Stimulated activated naive CD8-positive, alpha-beta T cell treated with anti-CD3 and anti-CD28 coated beads, Interleukin-15, amount 100 ng/mL, for 72 hours (primary cell): ENCODE results near the gene NEDD4L.

Experiments
- ATAC-seq: fragments of 150-1000 bp; cut with Tn5 transposase; 2 replicates; pipeline ENCODE4 v1.10.0; 2021; ENCODE audit warnings: mild to moderate bottlenecking, moderate library complexity
- DNase-seq, 2 donors: peaks; one replicate each; pipeline ENCODE4 v3.0.0; 2021 to 2022
- H3K27ac Mint-ChIP-seq, 2 donors: one replicate each; pipeline ENCODE4 v1.8.0; 2022; ENCODE audit warnings: mild to moderate bottlenecking in 2 of 2, mixed read lengths in 2 of 2, moderate library complexity in 2 of 2
- H3K27me3 Mint-ChIP-seq: one replicate; pipeline ENCODE4 v1.8.0; 2022; ENCODE audit warnings: mixed read lengths
- H3K4me1 Mint-ChIP-seq: one replicate; pipeline ENCODE4 v1.8.0; 2022; ENCODE audit warnings: mild to moderate bottlenecking, mixed read lengths
- H3K4me3 Mint-ChIP-seq, 2 donors: one replicate each; pipeline ENCODE4 v1.8.0; 2022; ENCODE audit warnings: mild to moderate bottlenecking in 2 of 2, mixed read lengths in 2 of 2, moderate library complexity in 1 of 2
- H3K9me3 Mint-ChIP-seq, 2 donors: one replicate each; pipeline ENCODE4 v1.8.0; 2022; ENCODE audit warnings: mixed read lengths in 2 of 2

The NEDD4L gene

DNA sequence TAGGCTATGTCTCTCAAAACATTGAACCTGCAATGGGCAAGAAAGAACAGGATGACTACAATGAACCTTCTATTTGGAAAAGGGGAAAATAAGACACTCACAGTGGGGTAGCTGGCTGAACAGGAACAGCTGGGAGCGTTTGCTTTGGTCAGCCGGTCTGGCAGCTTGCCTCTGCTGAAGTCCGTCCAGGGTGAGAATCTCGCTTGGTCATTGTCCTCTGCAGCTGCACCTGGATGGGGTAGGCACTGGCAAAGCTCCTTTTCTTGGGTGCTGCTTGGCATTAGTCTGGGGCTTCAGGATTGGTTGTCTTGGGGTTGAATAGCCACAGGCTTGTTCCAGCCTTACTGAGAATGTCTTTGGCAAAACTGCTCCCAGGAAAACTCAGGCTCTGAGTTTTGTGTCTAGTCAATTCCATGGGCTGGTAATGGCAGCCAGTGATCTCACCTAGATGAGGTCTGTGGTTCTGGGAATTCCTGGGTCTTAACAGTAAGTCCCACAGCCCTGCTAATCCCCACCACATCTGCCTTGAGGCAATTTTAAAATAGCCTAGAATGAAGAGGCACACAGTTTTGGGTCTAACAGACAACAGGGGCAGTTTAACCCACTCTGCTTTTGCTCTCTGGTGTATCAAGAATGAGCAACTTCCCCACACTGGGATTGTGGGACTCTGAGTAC lies 13.4 kb downstream of the NEDD4L start:
- no peak for DNase-seq
- H3K4me1 Mint-ChIP-seq = peaks cover 8% of the 10 kb centered on the region
- ATAC-seq = no peak
- H3K27me3 Mint-ChIP-seq = no peaks in the 10 kb centered on the region
- no peak overlapping the region for H3K4me3 Mint-ChIP-seq
- H3K9me3 Mint-ChIP-seq = no peaks in the 10 kb centered on the region
- no peak overlapping the region for H3K27ac Mint-ChIP-seq

DNA sequence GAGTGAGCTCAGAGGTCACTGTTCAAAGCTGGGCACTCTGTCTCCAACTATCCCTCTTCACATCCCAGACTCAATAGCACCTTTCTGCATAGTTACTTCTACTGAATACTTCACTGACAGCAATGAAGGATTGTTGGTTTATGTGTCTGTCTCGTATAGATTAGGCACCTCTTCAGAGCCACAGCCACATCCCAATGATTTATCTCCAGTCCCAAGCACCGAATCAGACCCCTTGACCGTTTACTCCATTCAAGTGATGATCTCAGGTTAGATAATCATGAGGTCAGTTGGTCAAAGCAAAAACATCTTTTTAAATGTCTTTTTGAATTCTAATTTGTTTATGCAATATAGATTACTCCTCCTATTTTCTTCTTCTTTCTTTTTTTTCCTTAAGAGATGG lies 14.7 kb downstream of the NEDD4L start:
- Mint-ChIP-seq H3K27ac (no peak overlapping the region), H3K4me3 (no peak overlapping the region), H3K4me1 (peaks cover 8% of the 10 kb centered on the region), H3K27me3 (no peaks in the 10 kb centered on the region), H3K9me3 (no peaks in the 10 kb centered on the region)
- ATAC-seq = no peak
- no peak for DNase-seq

DNA sequence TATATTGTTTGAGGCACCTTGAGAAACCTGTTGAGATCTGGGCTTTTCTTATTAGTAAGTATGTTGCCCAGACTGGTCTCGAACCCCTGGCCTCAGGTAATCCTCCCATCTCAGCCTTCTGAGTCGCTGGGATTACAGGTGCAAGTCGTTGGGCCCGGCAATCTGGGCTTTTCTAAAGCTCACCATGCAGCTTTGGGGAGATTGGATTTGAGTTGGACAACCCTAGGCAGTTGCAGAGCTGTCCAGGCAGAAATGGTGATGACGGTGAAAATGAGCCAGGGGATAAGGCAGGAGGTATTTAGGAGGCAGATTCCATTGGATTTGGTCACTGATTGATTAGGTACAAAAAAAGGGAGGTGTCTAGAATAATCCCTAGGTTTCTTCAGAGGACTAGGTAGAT lies 16.2 kb downstream of the NEDD4L start:
- H3K27ac Mint-ChIP-seq = no peak overlapping the region
- peaks cover 8% of the 10 kb centered on the region for H3K4me1 Mint-ChIP-seq
- ATAC-seq (no peak), DNase-seq (no peak)
- H3K4me3 Mint-ChIP-seq = no peak overlapping the region
- no peaks in the 10 kb centered on the region for H3K9me3 Mint-ChIP-seq
- no peaks in the 10 kb centered on the region for H3K27me3 Mint-ChIP-seq

DNA sequence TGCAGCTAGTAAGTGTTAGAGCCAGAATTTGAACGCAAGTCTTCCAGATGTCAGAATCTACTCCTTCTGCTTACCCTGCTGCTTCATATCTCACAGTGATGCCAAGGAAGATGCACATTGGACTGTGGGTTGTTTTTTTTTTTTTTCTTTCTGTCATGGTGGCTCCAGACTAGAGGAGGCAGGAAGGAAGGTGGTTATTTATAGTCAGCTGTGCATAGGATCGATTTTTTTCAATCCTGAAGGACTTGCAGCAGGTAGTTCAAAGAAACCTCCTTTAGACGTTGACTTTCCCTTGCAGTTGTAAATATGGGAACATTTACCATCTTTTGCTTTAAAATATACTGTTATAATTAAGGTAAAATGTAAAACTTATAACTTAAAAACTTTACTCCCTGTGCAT lies 17.3 kb downstream of the NEDD4L start:
- Mint-ChIP-seq H3K4me3 (no peak overlapping the region), H3K4me1 (peaks cover 8% of the 10 kb centered on the region), H3K9me3 (no peaks in the 10 kb centered on the region), H3K27me3 (no peaks in the 10 kb centered on the region), H3K27ac (no peak overlapping the region)
- ATAC-seq (no peak), DNase-seq (no peak)

DNA sequence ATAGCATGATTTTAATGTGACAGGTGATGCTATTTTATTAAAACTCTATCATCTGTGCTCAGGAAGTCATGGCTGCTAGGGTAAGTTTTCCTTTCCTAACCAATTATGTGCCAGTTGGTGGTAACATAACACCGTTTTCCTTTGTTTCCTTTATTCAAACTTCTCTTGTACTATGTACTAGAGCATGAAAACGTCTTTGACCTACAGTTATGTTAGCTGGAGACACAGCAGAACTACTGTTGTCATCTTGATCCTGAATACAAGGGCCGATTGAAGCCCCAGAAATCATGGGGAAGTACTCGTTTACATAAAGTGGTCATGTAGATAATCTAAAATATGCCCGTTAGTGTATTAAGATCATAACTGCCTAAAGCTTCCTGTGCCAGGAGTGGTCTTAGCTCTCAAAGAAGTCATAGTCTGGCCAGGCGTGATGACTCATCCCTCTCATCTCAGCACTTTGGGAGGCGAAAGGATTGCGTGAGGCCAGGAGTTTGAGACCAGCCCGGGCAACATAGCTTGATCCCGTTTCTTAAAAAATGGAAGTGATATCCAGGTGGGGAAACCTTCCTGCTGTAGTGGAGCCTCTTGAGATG lies 20.5 kb downstream of the NEDD4L start:
- DNase-seq = no peak
- Mint-ChIP-seq H3K4me3 (no peak overlapping the region), H3K27me3 (peaks cover 8% of the 10 kb centered on the region), H3K4me1 (no peaks in the 10 kb centered on the region), H3K27ac (no peak overlapping the region), H3K9me3 (no peaks in the 10 kb centered on the region)
- ATAC-seq = no peak

DNA sequence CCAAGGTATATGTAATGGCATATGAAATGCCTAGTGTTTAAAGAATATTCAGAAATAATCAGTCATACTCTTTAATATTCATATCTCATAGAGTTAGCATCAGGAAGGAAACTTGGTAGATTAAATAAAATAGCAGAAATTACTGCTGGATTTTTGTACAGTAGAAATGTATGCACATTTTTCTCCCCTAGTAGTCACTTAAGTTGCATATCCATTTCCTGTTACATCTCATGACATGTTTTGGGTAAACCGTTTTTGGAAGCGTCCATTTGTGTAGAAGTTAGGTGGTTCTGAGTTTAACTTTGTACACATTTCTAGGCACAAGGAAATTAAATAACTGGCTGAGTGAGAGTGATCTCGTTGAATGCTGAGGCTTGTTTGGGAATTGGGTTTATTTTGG lies 21.9 kb downstream of the NEDD4L start:
- Mint-ChIP-seq H3K9me3 (no peaks in the 10 kb centered on the region), H3K4me3 (no peak overlapping the region), H3K27me3 (peaks cover 8% of the 10 kb centered on the region), H3K4me1 (no peaks in the 10 kb centered on the region), H3K27ac (no peak overlapping the region)
- ATAC-seq (no peak), DNase-seq (no peak)

DNA sequence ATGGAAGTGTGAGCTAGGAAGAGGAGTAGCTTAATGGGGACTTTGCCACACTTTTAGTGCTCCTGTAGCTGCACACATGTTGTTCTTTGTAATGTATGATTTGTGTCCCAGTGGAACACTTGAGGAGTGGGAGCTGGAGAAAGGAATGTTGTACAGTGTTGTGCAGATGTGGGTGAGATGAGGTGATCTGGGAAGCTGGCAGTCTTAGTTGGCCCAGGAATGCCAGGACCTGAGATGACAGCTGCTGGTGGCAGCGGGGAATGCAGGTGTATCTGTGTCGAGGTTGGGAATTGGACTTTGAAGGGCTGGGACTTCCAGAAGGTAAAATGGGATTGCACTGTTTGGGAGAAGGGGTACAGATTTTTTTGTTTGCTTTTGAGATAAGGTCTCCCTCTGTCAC lies 23.6 kb downstream of the NEDD4L start:
- Mint-ChIP-seq H3K9me3 (no peaks in the 10 kb centered on the region), H3K27me3 (peaks cover 8% of the 10 kb centered on the region), H3K27ac (no peak overlapping the region), H3K4me1 (no peaks in the 10 kb centered on the region), H3K4me3 (no peak overlapping the region)
- DNase-seq = no peak
- no peak for ATAC-seq

DNA sequence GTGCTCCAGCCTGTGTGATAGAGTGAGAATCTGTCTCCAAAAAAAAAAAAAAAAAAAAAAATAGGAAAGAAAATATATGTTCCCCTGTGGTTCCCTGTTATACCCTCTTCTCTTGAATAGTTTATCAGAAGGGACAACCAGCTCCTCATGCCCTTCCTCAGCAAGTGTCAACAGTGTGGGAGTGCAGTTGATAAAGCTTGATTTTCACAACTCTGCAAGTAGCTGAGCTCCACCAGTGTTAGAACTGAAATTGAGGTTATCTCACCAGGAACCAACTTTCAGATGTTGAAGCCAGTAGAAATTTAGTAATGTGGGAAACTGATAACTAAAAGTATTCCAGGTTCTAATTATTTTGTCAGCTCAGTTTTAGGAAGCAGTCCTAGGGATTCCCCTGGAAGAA lies 25.1 kb downstream of the NEDD4L start:
- Mint-ChIP-seq H3K4me1 (no peaks in the 10 kb centered on the region), H3K27me3 (peaks cover 8% of the 10 kb centered on the region), H3K27ac (no peak overlapping the region), H3K4me3 (no peak overlapping the region), H3K9me3 (no peaks in the 10 kb centered on the region)
- DNase-seq = no peak
- ATAC-seq = no peak

DNA sequence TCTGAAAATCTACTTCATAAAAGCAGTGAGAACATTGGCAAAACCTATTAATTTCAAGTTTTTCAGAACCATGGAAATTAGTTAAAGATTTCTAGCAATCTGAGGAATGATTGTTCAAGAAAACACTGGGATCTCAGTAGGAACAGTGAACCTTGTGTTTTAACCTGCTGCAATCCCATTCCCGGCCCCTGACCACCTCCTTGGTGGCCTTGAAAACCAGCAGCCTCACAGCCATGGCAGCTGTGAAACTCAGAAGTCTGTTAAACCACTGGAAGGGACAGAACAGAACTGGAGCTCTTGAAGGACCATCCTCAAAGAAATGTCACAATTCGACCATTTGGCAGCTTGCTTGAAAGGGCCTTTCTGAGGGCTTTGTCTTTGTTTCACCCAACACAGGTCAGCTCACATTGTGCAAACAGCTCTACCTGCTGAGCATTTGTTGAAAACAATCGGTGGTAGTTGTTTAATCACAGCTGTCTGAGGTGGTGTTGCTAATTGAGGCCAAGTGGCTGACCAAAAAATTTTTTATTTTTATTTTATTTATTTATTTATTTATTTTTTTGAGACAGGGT lies 25.8 kb downstream of the NEDD4L start:
- H3K4me1 Mint-ChIP-seq = no peaks in the 10 kb centered on the region
- DNase-seq (no peak), ATAC-seq (no peak)
- peaks cover 8% of the 10 kb centered on the region for H3K27me3 Mint-ChIP-seq
- no peak overlapping the region for H3K4me3 Mint-ChIP-seq
- no peak overlapping the region for H3K27ac Mint-ChIP-seq
- H3K9me3 Mint-ChIP-seq = no peaks in the 10 kb centered on the region

DNA sequence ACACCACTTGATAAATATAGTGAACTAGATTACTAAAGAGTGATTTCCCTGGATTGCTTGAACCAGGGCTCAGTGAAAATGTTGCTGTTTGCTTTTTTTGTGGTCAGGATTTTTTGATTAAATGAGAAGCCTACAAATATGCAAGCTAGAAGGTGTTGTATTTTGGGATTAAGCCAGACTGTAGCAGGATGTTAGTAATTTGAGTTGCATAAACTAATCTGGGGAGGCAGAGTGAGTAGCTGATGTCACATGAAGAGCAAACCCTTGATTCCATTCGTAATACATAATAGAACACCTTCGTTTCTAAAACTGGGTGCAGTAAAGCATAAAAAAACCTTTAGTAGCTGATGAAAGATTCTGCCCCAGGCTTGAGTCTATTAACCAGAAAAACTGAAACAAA lies 32.0 kb downstream of the NEDD4L start:
- H3K4me3 Mint-ChIP-seq = no peak overlapping the region
- H3K4me1 Mint-ChIP-seq = no peaks in the 10 kb centered on the region
- DNase-seq (no peak), ATAC-seq (no peak)
- H3K27me3 Mint-ChIP-seq = no peaks in the 10 kb centered on the region
- no peaks in the 10 kb centered on the region for H3K9me3 Mint-ChIP-seq
- H3K27ac Mint-ChIP-seq = no peak overlapping the region

DNA sequence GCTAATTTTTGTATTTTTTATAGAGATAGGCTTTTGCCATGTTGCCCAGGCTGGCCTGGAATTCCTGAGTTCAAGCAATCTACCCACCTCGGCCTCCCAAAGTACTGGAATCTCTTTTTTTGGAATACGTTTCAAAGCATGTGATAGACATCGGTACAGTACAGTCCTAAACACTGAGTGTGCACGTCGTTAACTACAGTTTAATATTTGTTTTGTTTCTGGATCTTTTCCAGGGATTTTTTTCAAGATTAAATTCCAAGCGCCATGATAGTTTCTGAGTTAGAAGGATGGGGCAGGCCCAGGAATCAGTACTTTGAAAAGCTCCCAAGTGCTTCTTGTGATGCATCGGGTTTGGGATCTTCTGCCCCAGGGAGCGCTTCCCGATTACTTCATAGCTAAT lies 33.3 kb downstream of the NEDD4L start:
- no peak overlapping the region for H3K27ac Mint-ChIP-seq
- DNase-seq (no peak), ATAC-seq (no peak)

DNA sequence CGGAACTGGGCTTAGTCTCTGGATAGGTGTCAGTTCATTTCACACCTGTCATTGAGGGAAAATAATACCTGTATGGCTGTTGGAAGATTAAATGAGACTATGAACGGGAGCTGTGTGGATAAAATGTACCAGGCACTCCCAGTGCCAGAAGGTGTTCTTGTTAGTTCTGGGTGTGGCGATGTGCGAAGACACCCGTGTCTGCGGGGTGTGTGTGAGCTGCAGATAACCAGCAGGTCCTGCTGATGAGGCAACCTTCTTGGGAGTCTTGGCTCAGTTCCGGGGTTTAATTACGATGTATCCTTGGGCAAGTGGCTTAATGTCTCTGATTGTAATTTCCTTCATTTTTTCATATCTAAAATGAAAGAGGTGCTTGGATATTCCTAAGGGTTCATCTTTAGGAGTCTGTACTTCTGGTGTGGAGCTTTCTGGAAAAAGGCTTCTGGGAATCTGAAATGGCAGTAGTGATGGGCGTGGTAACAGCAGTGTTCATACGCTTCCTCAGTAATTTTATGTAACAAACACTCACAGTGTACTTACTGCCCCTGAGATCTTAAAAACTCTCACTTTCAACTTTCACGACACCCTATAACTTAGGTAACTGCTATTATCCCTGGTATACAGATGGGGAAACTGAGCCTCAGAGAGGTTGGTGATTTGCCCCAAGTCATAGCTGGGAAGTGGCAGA lies 35.0 kb downstream of the NEDD4L start:
- Mint-ChIP-seq H3K4me1 (no peaks in the 10 kb centered on the region), H3K4me3 (no peak overlapping the region), H3K27me3 (no peaks in the 10 kb centered on the region), H3K9me3 (no peaks in the 10 kb centered on the region), H3K27ac (no peak overlapping the region)
- DNase-seq = no peak
- no peak for ATAC-seq

More for the DNA sequence above, 33.3 kb downstream of the NEDD4L start:
- no peaks in the 10 kb centered on the region for H3K27me3 Mint-ChIP-seq
- H3K9me3 Mint-ChIP-seq = no peaks in the 10 kb centered on the region
- H3K4me1 Mint-ChIP-seq = no peaks in the 10 kb centered on the region
- H3K4me3 Mint-ChIP-seq = no peak overlapping the region

DNA sequence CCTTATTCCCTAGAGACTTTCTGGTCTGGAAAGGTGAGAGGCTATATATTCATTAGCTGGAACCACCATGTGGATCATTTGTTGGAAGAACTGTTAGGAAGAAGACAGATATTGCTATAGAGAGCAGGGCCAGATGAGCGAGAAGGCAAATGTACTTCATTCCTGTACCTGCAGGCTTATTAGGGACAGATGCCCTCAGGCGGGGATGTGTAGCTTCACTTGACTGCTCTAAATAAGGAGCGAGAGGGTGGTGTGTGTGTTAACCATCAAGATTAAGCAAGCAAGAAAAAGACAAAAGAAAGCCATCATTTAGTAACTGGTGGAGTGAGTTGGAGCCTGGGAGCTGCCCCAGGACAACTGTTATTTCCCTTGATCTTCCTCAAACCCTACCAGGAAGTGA lies 36.4 kb downstream of the NEDD4L start:
- Mint-ChIP-seq H3K4me1 (no peaks in the 10 kb centered on the region), H3K9me3 (peaks cover 0 to 8% of the 10 kb centered on the region in 2 donors), H3K27me3 (no peaks in the 10 kb centered on the region), H3K4me3 (no peak overlapping the region), H3K27ac (no peak overlapping the region)
- DNase-seq (no peak), ATAC-seq (no peak)

DNA sequence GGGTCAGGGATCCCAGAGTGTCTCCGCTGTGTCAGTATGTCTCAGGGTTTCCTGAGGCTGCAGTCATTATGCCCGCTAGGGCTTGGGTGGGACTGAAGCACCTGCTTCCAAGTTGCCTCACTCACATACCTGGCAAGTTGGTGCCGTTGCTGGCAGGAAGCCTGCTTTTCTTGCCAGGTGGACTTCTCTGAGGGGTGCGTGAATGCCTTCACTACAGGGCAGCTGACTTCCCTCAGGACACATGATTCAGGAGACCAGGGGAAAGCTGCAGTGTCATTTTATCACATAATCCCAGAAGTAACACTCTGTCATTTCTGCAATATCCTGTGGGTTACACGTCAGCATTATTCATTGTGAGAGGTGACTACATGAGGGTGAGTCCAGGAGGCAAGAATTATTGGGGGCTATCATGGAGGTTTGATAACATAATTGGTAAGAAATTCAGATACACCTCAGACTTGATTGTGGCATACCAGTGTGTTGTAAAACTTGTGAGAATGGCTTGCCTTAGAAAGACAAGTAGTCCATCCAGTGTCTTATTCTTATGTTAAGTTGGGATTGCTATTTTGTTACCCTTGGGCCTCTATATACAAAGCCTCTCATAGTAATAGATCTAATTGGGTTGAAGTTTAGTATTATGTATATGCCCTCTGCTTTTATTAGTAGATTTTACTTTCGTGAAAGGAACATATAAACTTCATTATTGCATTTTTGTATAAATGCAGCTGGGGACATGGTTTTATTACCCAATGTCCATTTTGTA lies 44.1 kb downstream of the NEDD4L start:
- no peak overlapping the region for H3K4me3 Mint-ChIP-seq
- no peak overlapping the region for H3K27ac Mint-ChIP-seq
- DNase-seq (no peak), ATAC-seq (peak; percentile 73)
- H3K27me3 Mint-ChIP-seq = no peaks in the 10 kb centered on the region
- peaks cover 0 to 16% of the 10 kb centered on the region in 2 donors for H3K9me3 Mint-ChIP-seq
- peaks cover 6% of the 10 kb centered on the region for H3K4me1 Mint-ChIP-seq

DNA sequence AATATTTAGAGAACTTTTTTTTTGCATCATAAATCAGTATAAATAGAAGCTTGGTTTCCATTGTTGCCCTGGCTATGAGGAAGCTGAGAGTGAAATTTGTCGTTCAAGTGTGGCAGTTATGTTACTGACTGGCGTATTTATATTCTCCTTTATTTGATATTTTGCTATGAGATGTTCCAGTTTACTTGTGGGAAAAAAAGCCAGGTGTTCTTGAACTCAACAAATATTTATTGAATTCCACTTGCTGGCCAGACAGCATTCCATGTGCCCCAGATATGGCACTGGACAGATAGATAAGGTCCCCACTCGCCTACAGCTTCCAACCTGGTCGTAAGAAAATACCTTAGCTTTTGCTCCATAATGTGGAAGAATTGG lies 44.7 kb downstream of the NEDD4L start:
- Mint-ChIP-seq H3K4me1 (peaks cover 6% of the 10 kb centered on the region), H3K9me3 (peaks cover 0 to 16% of the 10 kb centered on the region in 2 donors), H3K27me3 (no peaks in the 10 kb centered on the region), H3K4me3 (no peak overlapping the region), H3K27ac (no peak overlapping the region)
- ATAC-seq (no peak), DNase-seq (no peak)
